Suprapubic skin (tissue), 4 donors: ENCODE results near the gene SFTPD.

ENCODE experiments used
- EP300 ChIP-seq: sonication (generic); formaldehyde crosslinking; IDR thresholded peaks from one replicate; pipeline ENCODE4 v1.6.1; 2017; ENCODE audit warnings: antibody characterized with exemption
- POLR2A ChIP-seq, 2 donors: fragments of 450-650 bp; IDR thresholded peaks; one replicate each; pipeline ENCODE4 v1.6.1; 2017; ENCODE audit warnings: antibody characterized with exemption in 2 of 2, mild to moderate bottlenecking in 2 of 2, moderate library complexity in 2 of 2
- POLR2AphosphoS5 ChIP-seq, 3 donors: sonication (generic); formaldehyde crosslinking; IDR thresholded peaks; one replicate each; pipeline ENCODE4 v1.6.1; 2017; ENCODE audit warnings: antibody characterized with exemption in 3 of 3
- TF ChIP-seq, protein P1 (sequence below), 2 donors: fragments of 200-600 bp in 1 of 2; fragments of 450-650 bp in 1 of 2; sonication (generic) in 1 of 2; IDR thresholded peaks; one replicate each; pipeline ENCODE4 v1.5.1; 2016 to 2019; ENCODE audit warnings: antibody characterized with exemption in 2 of 2, mild to moderate bottlenecking in 1 of 2, moderate library complexity in 1 of 2

DNA sequence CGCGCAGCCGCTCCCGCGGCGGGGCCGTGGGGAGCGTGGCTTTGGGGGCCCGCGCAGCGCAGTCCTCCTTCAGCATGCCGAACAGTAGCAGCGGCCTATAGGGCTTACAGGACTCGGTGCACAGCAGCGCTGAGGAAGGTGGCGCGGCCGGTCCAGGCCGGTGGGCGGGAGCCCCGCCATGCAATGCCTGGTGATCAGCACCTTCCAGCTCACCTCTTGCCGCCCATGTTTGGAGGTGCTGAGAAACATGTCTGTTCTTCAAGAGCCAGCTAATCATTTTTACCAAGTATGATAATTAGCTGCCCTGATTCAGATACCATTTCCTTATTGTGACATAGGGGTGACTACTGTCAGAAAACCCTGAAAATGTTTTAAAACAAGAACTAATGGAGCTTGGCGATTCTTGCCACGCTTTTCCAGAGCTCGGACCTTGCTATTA lies 33.5 kb upstream of the SFTPD start:
- no peak for TF ChIP-seq POLR2AphosphoS5 (IDR thresholded peaks at IDR 0.05)
- TF ChIP-seq, protein P1, sequence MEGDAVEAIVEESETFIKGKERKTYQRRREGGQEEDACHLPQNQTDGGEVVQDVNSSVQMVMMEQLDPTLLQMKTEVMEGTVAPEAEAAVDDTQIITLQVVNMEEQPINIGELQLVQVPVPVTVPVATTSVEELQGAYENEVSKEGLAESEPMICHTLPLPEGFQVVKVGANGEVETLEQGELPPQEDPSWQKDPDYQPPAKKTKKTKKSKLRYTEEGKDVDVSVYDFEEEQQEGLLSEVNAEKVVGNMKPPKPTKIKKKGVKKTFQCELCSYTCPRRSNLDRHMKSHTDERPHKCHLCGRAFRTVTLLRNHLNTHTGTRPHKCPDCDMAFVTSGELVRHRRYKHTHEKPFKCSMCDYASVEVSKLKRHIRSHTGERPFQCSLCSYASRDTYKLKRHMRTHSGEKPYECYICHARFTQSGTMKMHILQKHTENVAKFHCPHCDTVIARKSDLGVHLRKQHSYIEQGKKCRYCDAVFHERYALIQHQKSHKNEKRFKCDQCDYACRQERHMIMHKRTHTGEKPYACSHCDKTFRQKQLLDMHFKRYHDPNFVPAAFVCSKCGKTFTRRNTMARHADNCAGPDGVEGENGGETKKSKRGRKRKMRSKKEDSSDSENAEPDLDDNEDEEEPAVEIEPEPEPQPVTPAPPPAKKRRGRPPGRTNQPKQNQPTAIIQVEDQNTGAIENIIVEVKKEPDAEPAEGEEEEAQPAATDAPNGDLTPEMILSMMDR (IDR thresholded peaks at IDR 0.05): no peak
- no peak for TF ChIP-seq POLR2A (IDR thresholded peaks at IDR 0.05)
- no peak for TF ChIP-seq EP300
